IPS DF 6.9 (cell line): ENCODE measurements around the gene PRAMEF25.
"Not testable (repeated sequence)": the region's sequence is repeated elsewhere in the genome, so short reads cannot be mapped to it uniquely, and the experiment has no call there.

Experiments
- DNase-seq: peaks from one replicate; pipeline ENCODE4 v3.0.0-alpha.2; 2013; ENCODE audit warnings: low read depth, low spot score
- H3K27ac ChIP-seq: one replicate; pipeline ENCODE4 v1.5.1; 2013; ENCODE audit warnings: low read length, control low read depth
- H3K27me3 ChIP-seq: 2 replicates; pipeline ENCODE4 v1.6.1; 2013; ENCODE audit warnings: mild to moderate bottlenecking, low read length; ENCODE audit not compliant: control insufficient read depth, insufficient read depth
- H3K36me3 ChIP-seq: 2 replicates; pipeline ENCODE4 v1.6.1; 2013; ENCODE audit warnings: low read length; ENCODE audit not compliant: control insufficient read depth, insufficient read depth
- H3K4me1 ChIP-seq: 2 replicates; pipeline ENCODE4 v1.6.1; 2013; ENCODE audit warnings: low read length; ENCODE audit not compliant: control insufficient read depth, insufficient read depth
- H3K4me3 ChIP-seq: 2 replicates; pipeline ENCODE4 v1.5.1; 2013; ENCODE audit warnings: mild to moderate bottlenecking, low read length
- H3K9me3 ChIP-seq: 2 replicates; pipeline ENCODE4 v1.6.1; 2013; ENCODE audit warnings: low read length, inconsistent platforms; ENCODE audit not compliant: control insufficient read depth, insufficient read depth
- WGBS: extraction: QIAGEN DNeasy Blood & Tissue Kit; methylation state at CpG from one replicate; pipeline ENCODE4 v1.1.7; 2013; ENCODE audit warnings: mixed read lengths, missing lambda C conversion rate; ENCODE audit not compliant: insufficient read length, insufficient coverage; 5-methylcytosine and 5-hydroxymethylcytosine counted together

Gene PRAMEF25

GRCh38 chr1:13070474-13070873, at the start of gene PRAMEF25:
Gene PRAMEF25, plus strand, starts transcription at chr1:13070774. Its CDS starts 2,920 bp downstream, at chr1:13073694.
- not testable (repeated sequence) for H3K4me3 ChIP-seq, H3K27ac ChIP-seq, H3K27me3 ChIP-seq, DNase-seq, H3K9me3 ChIP-seq, H3K36me3 ChIP-seq, H3K4me1 ChIP-seq
- WGBS, result no CpG with 5 or more reads among the region's 4 CpGs

GRCh38 chr1:13056475-13056874, 14.1 kb upstream of the PRAMEF25 start, which contains the start of gene PRAMEF27:
Gene PRAMEF27, minus strand, starts transcription at chr1:13056575. Its CDS starts 2,916 bp downstream, at chr1:13053659.
- not testable (repeated sequence) for H3K36me3 ChIP-seq, H3K4me1 ChIP-seq, H3K27me3 ChIP-seq, H3K27ac ChIP-seq, H3K4me3 ChIP-seq, DNase-seq, H3K9me3 ChIP-seq
- WGBS, result no CpG with 5 or more reads among the region's 3 CpGs

- not testable (repeated sequence) for H3K9me3 ChIP-seq
Measured at GRCh38 chr1:13116754-13117153, 46.2 kb downstream of the PRAMEF25 start, which contains the start of gene HNRNPCL2. Gene HNRNPCL2, minus strand, starts transcription at chr1:13116854. Its CDS starts 454 bp downstream, at chr1:13116400.

More at GRCh38 chr1:13116754-13117153, 46.2 kb downstream of the PRAMEF25 start, which contains the start of gene HNRNPCL2:
- WGBS, result no CpG with 5 or more reads among the region's 6 CpGs
- H3K36me3 ChIP-seq, H3K27me3 ChIP-seq, DNase-seq, H3K4me1 ChIP-seq, H3K4me3 ChIP-seq, H3K27ac ChIP-seq: not testable (repeated sequence)
